NCI-H2171 (cell line): ENCODE data around the gene APLF.
A peak's percentile ranks its signal among the peaks of the same experiment; 100 is the strongest.

ENCODE experiments used
- DNase-seq: peaks from one replicate; lab custom pipeline; 2025; lab: John Stamatoyannopoulos, UW

The APLF gene, protein sequence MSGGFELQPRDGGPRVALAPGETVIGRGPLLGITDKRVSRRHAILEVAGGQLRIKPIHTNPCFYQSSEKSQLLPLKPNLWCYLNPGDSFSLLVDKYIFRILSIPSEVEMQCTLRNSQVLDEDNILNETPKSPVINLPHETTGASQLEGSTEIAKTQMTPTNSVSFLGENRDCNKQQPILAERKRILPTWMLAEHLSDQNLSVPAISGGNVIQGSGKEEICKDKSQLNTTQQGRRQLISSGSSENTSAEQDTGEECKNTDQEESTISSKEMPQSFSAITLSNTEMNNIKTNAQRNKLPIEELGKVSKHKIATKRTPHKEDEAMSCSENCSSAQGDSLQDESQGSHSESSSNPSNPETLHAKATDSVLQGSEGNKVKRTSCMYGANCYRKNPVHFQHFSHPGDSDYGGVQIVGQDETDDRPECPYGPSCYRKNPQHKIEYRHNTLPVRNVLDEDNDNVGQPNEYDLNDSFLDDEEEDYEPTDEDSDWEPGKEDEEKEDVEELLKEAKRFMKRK

DNA sequence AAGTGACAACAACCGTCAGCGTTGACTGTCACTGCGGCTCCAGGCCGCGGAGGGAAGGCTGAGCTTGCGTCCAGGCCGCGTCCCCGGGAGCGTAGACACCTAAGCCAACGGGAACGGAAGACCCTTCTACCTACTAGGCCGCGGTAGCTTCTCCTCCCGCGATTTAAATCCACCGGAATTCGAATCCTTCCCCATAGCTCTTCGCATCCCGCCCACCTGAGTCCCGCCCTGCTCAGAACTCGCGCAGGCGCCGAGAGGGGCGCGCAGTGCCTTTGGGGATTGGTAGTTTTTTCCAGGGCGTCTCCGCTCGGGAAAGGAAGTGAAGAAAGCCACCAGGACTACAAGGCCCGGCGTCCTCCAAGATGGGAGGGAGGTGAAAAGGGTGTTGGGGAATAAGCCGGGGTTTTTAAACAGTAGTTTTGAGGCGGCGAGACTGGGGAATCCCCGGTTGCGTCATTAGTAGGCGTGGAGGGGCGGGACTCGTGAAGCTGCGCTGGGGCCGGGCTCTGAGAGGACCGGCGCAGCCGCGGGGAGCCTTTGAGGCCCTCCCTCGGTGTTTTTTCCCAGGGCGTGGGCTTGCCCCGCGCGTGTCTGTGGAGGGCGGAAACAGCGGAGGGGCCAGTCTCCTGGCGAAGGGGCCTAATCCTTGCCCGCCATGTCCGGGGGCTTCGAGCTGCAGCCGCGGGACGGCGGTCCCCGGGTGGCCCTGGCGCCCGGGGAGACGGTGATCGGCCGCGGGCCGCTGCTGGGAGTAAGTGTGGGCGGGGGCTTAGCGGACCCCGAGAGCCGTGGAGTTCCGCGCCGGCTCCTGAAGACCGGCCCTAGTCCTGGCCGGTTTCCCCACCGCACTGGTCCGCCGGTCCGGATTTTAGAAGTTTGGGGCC is at the start of gene APLF, which contains the start of gene FBXO48:
Gene APLF (plus strand): TSS at position 509 of the 884 bp plus-strand sequence. CDS start 147 bp downstream, at position 656.
Gene FBXO48 (minus strand): TSS at position 218 of the 884 bp plus-strand sequence. CDS start 2,149 bp downstream, outside the sequence.
- peak; percentile 98 for DNase-seq

DNA sequence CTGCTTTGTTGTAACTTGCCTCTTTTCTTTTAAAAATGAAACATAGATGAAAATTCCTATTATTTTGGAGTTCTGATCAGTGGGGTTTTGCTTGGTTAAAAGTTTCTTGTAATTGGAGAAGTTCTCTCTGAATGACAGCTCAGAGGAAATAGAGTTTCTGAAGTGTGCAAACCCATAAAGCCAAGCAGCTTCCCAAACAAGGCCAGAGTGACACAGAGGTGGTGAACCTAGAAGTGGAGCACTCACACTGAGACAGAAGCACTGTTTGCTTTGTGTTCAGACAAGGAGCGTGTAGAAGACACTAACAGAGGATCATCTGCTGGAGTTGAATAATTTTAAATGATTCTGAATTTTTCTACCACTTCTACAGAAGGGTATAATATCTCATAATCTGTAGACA is 49.5 kb upstream of the APLF start:
- no peak for DNase-seq

DNA sequence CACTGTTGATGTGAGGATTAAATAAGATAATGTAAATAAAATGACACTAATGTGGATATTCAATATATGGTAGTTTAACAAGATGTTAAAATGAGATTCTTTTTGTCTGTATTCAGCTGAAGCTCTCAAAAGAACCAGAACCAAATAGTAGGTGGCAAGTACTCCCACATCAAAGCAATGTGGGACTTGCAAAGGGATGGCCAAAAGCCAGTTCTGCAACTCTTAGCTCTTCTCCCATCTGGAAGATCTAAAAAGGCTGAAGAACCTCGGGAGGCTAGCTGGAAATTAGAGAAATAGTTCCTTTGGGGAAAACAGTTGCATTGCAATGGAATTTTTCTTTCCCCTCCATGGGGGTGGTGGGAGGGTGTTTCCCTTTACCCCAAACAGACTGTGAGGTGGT is 49.0 kb upstream of the APLF start:
- DNase-seq, result no peak

DNA sequence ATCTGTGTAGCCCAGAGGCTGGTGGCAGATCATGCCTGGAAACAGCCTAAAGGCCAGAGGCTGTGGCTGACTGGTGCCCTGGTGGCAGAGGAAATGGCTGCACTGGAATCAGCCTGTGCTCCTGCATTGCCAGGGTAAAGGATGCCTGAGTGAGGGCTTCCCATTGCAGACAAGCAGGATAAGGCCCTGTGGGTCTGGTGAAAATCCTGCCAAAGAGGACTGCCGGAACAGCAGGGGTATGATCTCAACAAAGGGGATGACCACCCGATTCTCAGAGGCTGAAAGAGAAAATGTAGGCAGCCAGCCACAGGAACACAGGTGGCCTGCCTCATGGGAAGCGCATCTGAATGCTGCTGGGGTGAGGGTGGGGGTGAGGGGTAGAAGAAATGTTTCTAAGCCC is 48.5 kb upstream of the APLF start:
- no peak for DNase-seq

DNA sequence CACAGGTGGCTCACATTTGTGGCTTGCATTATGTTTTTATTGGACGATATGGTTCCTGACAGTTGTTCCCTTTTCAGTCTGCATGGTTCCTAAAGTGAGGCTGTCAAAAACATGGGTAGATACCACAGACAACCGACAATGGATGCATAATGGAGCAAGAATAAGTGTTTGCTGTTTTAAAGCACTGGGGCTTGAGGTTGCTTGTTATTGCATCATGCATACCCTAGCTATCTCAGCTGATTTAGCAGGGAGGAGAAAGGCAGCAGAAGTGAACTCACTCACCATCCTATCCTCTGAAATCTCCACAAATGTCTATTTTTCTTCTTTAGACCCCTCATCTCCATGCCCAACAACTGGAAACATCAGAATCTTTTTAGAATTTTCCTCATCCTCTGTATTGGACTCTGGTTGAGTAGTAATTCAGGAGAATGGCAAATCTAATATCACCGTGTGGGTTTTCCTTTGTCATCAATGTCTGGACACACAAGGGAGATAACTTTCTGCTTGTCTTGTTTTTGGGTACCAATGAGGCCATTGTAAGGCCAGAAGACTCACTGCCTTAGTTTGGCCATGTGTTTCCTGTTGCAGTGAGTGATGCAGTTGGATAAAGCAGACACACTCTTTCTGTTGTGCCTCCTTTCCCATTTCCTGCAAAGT is 47.0 kb upstream of the APLF start:
- DNase-seq, result no peak

DNA sequence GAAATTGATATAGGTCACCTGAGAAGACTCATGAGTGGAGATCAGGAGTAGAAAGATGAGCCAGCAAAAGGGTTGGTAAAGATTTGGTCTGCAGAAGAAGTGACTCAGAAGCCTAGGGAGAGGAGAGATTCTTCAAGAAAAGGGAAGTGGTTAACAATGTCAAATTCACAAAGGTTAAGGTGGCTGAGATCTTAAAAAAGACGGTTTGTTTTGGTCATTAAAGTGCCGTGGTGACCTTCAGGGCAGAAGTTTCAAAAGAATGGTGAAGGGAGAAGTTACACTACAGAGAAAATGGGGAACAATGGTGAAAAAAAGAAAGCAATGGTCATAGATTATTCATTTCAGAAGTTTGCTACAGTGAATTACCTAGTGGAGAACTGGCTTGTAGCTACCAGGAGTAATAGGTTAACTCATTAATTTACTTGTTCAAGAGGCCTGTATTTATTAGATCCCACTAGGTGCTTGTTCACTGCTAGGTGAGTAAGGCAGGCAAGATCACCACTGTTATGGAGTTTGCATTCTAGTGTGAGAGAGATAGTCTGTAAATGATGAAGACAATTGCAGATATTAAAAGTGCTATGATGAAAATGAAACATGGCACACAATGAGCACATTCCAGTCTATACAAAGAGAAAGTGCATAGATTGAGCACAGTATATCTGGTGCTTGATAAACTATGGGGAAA is 43.3 kb upstream of the APLF start:
- no peak for DNase-seq

DNA sequence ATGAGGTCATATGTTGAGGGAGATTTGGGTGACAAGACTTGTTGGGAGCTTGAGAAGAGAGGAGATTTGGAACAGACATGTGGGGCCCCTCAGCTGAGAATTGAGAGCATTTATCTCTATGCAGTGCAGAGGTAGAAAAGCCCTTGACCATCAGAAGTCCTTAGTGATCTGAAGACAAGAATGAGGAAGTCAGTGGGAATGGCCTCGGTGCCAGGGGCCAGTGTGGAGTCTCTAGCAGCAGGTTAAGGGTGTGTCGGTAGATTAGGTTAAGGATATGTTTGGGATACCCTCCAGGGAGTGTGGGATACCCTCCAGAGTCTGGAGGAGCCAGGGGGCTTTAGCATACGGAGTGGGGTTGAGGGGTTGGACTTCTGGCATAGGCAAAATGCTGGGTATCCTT is 41.9 kb upstream of the APLF start:
- DNase-seq, result no peak

DNA sequence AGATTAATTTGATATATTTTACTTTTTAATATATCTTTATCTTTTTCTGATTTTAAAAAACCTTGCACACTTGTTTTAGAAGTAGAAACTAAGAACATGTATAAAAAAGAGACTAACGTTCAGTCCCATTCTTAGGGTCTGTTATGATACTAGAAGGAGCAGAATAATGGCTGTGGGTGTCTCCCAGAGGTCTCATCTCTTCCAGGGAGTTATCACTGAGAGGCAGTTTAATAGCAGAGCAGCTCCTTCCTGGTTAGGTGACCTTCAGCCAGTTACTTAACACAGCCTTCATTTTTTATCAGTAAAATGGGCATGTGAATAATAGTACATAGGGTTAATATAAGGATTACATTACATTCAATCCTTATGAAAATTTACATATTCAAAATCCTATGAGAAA is 40.9 kb upstream of the APLF start:
- DNase-seq, result no peak

DNA sequence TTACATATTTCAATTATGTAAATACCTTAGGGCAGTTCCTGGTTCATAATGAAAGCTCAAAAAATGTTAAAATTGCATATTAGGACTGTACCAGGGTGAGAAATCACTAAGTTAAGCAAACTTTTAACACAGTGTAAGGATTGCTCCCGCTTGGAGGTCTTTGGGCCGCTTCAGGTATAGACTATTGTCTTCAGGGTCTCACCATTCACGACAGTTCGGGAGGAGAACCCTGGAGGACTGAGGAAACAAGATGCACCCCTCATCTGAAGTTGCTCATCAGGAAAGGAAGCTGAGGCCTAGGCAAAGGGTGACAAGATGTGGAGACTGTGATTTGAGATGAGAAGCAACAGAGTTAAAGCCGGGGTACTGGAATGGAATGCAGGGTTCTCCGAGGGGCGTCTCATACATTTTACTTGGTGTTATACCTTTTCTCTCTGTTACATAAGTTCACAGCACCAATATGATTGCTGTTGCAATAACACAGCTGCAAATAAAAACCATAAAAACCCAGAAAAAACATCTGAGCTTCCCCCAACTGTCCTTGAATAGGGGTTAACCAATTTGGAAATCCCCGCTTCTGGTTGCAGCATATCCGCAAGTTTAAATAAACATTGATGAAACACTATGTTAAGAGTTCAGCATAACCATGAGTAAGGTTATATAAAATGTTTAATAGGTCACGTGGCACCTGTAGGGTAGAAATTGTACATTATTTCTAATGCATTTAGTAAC is 40.4 kb upstream of the APLF start:
- DNase-seq, result no peak

DNA sequence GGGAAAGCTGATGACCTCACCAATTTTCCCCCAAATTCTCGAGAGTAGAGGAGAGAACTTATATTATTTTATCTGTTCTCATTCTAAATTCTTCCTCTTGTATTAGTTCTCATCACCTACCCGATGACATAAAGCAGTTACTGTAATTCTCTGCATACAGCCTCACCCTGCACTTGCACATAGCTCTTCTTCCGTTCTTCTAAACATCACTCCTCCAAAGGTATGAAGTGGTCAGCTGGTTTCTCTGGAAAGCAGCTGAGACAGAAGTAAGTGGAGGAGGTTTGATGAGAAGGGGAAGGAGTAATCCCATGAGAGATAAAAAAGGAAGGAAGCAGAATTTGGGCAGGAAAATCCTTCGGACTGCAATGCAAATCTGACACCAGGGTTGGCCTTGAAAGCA is 39.3 kb upstream of the APLF start:
- no peak for DNase-seq

DNA sequence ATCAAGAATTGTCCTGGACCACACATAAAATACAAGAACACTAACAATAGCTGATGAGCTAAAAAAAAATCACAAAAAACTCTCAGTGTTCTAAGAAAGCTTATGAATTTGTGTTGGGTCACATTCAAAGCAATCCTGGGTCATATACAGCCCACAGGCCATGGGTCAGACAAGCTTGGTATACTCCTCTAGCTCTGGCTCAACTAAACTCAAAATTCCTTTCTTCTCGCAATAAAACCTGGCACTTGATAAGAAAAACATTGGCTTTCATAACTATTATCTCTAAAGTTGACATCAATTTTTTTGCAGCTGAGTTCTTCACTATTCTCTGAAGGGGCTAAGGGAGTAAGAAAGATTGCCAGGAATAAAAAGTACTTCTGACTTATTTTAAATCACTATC is 38.6 kb upstream of the APLF start:
- no peak for DNase-seq

DNA sequence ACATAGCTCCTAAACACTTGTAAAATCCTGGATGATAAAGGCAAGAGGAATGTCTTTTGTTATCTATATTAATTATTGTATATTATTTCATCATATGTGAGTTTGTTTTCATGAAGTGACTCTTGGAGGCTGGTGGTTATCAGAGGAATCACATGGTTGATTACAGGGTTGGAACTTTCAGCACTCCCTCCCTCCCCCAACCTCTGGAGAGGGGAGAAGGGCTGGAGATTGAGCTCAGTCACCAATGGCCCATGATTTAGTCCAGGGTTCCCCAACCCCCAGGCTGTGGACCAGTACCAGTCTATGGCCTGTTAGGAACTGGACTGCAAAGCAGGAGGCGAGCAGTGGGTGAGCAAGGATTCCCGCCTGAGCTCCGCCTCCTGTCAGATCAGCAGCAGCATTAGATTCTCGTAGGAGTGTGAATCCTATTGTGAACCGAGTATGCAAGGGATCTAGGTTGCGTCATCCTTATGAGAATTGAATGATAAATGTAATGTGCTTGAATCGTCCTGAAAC is 38.0 kb upstream of the APLF start:
- no peak for DNase-seq

DNA sequence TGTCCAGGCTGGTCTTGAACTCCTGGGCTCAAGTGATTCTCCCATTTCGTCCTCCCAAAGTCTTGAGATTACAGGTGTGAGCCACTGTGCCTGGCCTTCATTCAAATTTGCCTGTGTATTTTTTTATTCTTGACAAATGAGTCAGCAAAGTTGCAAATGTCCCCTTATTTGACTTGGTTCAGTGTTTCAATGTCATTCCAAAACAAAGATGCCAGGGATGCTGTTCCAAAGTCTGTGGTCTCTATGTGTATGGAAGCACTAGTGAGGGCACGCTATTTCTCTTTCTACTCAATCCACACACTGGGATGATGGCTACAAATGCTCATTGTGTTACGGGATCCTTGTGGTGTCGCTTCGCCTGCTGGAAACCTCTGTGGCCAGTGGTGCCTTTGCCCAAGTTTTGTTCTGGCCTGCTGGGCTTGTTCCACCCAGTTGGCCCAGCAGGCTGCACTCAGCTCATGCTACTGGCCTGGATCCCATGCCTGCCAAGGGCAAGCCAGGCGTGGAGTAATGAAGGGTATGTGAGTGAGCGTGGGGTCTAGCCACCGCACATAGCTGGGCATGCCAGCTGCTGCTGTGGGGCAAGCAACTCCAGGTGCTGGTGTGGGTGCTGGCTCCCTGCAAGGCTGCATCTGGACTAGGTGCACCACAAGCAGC is 35.9 kb upstream of the APLF start:
- DNase-seq, result no peak

DNA sequence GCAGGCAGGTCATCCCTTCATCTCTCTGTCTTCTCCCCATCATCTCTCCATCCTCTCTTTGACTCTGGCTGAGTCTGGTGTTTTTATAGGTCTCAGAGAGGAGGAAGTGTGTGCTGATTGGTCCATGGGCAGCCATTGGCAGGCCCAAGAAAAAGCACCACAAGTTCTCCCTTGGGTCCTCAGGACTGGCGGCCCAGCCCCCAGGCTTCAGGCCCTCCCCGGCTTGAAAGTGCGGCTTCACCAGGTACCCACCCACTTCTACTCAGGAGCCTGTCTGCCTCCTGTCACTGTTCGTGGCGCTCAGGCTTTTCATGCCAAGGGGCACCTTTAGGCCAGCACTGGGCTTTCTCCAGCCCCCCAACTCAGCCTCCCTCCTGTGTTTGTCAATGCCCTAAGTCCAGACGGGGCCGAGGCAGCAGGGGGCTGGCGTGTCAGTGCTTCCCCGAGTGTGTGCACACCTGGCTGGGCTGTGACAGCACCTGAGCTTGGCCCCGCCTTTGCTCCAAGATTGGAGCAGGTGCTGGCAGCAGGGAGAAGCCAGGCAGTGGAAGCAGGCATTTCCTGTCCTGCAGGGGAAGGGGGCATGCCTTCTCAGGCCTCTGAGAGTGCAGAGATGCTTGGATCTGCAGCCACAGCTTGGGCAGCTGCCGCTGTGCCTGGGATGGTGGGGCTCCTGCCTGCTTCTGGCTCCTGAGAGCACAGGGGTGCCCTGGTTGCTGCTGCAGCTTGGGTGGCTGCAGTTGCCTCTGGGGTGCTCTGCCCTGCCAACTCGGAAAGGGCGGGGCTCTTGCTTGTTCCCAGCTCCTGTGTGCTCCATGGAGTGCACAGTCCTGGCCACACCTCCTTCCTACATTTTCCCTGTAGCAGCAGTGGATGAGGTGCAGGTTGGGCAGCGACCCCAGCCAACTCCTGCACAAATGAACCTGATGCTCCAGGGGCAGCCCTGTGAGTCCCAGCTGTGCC is 34.4 kb upstream of the APLF start:
- no peak for DNase-seq

DNA sequence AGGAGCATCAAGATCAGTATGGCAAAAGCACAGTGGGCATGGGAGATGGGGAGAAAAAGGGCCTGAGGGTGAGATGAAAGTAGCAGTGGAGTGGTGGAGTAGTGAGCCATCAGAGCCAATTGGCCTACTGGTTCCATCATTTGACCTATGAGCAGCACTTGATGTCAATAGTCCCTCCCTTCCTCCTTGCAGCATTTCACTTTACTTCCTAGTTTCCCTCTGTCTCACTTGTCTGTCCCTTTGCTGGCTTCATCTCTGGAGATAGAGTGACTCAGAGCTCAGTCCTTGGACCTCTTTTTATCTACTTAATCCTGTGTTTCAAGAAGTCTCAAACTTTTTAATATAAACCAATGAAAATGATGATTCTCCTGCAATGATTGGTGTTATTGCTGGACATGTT is 32.4 kb upstream of the APLF start:
- DNase-seq, result no peak

DNA sequence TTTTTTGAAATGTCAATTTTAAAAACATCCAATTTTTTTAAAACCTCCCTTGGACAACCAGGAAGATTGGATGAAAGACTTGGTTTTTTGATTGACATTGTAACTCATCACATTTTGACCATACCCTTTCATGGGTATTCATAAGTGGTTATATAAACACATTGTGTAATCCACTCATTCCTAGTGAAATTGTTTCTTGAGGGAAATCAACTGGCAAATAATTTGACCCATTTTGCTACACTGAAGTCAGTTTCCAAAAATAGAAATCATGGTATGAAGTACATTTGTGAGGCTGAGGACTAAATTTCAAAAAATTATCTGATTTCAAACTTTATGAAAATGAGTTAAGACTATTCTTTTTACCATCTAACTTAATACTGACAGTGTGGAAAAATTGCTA is 31.8 kb upstream of the APLF start:
- DNase-seq, result no peak

DNA sequence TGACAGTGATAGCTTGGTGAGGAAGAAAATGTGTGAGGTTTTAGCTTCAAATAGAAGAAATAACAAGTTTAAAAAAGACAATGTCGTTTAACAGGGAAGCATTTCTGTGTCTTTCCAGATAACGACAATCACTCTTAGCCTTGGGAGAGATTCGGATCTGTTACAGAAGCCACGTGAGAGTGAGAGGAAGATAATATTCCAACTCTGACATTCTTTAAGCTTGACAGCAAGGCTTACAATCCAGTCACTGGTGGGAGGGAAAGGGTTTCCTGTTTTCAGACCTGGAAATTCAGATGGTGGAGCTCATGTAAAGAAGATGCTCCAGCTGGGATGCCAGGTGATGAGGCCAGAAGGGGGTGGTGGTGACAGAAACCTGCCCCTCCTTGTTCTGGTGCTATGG is 31.1 kb upstream of the APLF start:
- no peak for DNase-seq

DNA sequence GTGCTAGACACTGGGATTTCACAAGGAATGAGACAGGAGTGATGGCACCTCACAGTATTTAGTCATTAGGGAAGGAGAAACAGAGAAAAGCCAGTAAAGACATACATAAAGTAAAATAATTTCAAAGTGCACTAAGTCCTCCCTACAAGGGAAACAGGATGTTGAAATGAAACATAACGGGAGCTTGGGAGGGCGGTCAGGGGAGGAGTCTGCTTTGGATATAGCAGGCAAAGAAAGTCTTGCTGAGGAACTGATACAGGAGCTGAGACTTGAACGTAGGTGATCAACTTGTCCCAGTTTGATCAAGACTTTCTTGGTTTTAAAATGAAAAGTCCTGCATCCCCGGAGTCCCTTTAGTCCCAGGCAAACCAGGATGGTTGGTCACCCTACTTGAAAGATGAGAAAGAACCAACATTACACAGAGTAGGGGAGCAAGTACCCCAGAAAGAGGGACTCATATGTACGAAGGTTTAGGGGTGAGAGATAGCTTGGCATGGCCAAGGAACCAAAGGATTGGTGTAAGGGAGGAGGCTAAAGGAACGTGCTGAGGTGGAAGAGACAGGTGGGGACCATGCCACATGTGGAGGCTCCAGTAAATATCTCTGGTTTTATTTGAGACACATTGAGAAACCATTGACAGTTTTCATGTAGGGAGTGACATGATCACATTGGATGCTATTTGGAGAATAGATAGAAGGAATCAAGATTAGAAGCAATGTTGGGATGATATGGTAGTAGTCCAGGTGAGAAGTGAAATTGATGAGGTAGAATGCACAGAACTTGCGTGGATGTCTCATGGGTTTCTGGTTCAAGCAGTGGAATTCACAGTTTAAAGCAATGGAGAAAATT is 28.7 kb upstream of the APLF start:
- no peak for DNase-seq
